Measurements from ENCODE around the gene RPL7A. TPM values are rescaled to one million over a fixed set of nuclear protein-coding genes. Genes with fewer than 3 reads are reported as not detected.

RPL7A gene
- total and polyA plus RNA-seq, 2 of the 4 experiments (the other 2 are of a cell fraction) = 3,220 to 4,096 TPM

GRCh38 chr9:133371261-133371711, 23.3 kb downstream of the RPL7A start:
- Histone ChIP-seq H3K36me3 (ENCODE audit: control insufficient read depth, insufficient read depth, low read length) (peaks cover 61% of the 10 kb centered on the region), H3K79me1 (ENCODE audit: low read depth in 1 of 2, low read length in 2 of 2) (peaks cover 7 to 55% of the 10 kb centered on the region in 2 experiments), H2BK20ac (ENCODE audit: low read depth, low read length) (no peak overlapping the region), H2AK5ac (ENCODE audit: low read depth, low read length) (no peak overlapping the region), H4K91ac (ENCODE audit: insufficient read depth, low read depth, low read length) (no peak overlapping the region), H3K27ac (ENCODE audit: insufficient read depth, low read length) (no peak overlapping the region), H3K4me2 (ENCODE audit: low read depth, low read length) (peak overlapping the region; percentile 9; the same call in 1 of the 2 replicates), H2AK9ac (replicated peaks; ENCODE audit: low read depth, low read length, poor library complexity) (no peak overlapping the region), H3K9ac (ENCODE audit: low read depth, low read length) (no peak overlapping the region), H3K14ac (replicated peaks; ENCODE audit: low read depth, low read length) (no peak overlapping the region), H3K27me3 (ENCODE audit: control insufficient read depth, insufficient read depth, low read length) (no peaks in the 10 kb centered on the region), H2AFZ (replicated peaks; ENCODE audit: low read length, poor library complexity) (no peak overlapping the region), H3K23ac (ENCODE audit: low read depth, low read length) (no peak overlapping the region), H3K9me3 (ENCODE audit: control insufficient read depth, insufficient read depth, low read length) (no peaks in the 10 kb centered on the region), H2BK120ac (ENCODE audit: low read depth, low read length) (no peak overlapping the region), H4K20me1 (ENCODE audit: insufficient read depth, low read length) (peaks cover 90% of the 10 kb centered on the region), H4K5ac (ENCODE audit: low read depth, low read length) (no peak overlapping the region), H3K4me3 (ENCODE audit: insufficient read depth, low read depth, low read length) (no peak overlapping the region), H3K4ac (ENCODE audit: low read depth, low read length) (no peak overlapping the region), H2BK5ac (ENCODE audit: low read depth, low read length, poor library complexity, severe bottlenecking) (no peak overlapping the region), H2BK15ac (ENCODE audit: low read depth, low read length) (no peak overlapping the region), H3K56ac (ENCODE audit: extremely low read depth, insufficient read depth, low read length) (no peak overlapping the region), H3K9me1 (ENCODE audit: insufficient read depth, low read length) (peaks cover 32% of the 10 kb centered on the region), H3K18ac (ENCODE audit: low read depth, low read length) (no peak overlapping the region), H4K8ac (ENCODE audit: low read depth in 2 of 2, low read length in 2 of 2) (no peak overlapping the region), H3K4me1 (ENCODE audit: control insufficient read depth, insufficient read depth, low read length) (peaks cover 12% of the 10 kb centered on the region)
- intact Hi-C loops (cut with micrococcal nuclease) = no loop called here
- CTCF ChIA-PET = no interaction called here
- in situ Hi-C loops (cut with MboI; ENCODE audit: low sequenced_read_pairs) = no loop called here
- ATAC-seq (ENCODE audit: low read depth) (no peak), DNase-seq (no peak)
- WGBS, 2 experiments (ENCODE audit: extremely low coverage in 2 of 2, insufficient read length in 1 of 2) = 83% methylated on average over 3 of the region's 12 CpGs; no CpG with 5 or more reads in 1 of the 2 experiments
- dilution Hi-C loops (cut with HindIII; ENCODE audit: low sequenced_read_pairs, unreplicated experiment) = no loop called here
- TF ChIP-seq NFE2L2 (IDR thresholded peaks at IDR 0.05; ENCODE audit: low read depth, low read length) (no peak), CEBPB (IDR thresholded peaks at IDR 0.05; ENCODE audit: low read depth, low read length) (no peak), ELK1 (IDR thresholded peaks at IDR 0.05; ENCODE audit: borderline replicate concordance, low read depth, low read length) (no peak), RCOR1 (IDR thresholded peaks at IDR 0.05; ENCODE audit: insufficient replicate concordance, low read length) (no peak), RAD21 (IDR thresholded peaks at IDR 0.05; ENCODE audit: low read length) (no peak), MAZ (IDR thresholded peaks at IDR 0.05; ENCODE audit: borderline replicate concordance, low read depth, low read length) (no peak), POLR2A (IDR thresholded peaks at IDR 0.05; ENCODE audit: low read depth, low read length) (no peak), SMC3 (IDR thresholded peaks at IDR 0.05; ENCODE audit: low read depth, low read length) (no peak), RFX5 (IDR thresholded peaks at IDR 0.05; ENCODE audit: low read depth, low read length) (no peak), BHLHE40 (IDR thresholded peaks at IDR 0.05; ENCODE audit: low read depth, low read length) (no peak), MAFK (IDR thresholded peaks at IDR 0.05; ENCODE audit: low read depth, low read length) (no peak)
- TF ChIP-seq, protein P1, sequence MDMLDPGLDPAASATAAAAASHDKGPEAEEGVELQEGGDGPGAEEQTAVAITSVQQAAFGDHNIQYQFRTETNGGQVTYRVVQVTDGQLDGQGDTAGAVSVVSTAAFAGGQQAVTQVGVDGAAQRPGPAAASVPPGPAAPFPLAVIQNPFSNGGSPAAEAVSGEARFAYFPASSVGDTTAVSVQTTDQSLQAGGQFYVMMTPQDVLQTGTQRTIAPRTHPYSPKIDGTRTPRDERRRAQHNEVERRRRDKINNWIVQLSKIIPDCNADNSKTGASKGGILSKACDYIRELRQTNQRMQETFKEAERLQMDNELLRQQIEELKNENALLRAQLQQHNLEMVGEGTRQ (IDR thresholded peaks at IDR 0.05; ENCODE audit: low read depth, low read length) = no peak
- no TSS peak for BruUV-seq (replicated peaks)
- POLR2A ChIA-PET (ENCODE audit: unreplicated experiment) = no interaction called here

Data from IMR-90 (cell line).